NCI-H82 treated with DMSO at 0.1 percent for 48 hours (cell line): ENCODE measurements around the gene RALGDS.

ENCODE experiments used
- DNase-seq: peaks from one replicate; lab custom pipeline; 2025; ENCODE audit not compliant: unreplicated experiment; lab: John Stamatoyannopoulos, UW

Gene RALGDS

DNA sequence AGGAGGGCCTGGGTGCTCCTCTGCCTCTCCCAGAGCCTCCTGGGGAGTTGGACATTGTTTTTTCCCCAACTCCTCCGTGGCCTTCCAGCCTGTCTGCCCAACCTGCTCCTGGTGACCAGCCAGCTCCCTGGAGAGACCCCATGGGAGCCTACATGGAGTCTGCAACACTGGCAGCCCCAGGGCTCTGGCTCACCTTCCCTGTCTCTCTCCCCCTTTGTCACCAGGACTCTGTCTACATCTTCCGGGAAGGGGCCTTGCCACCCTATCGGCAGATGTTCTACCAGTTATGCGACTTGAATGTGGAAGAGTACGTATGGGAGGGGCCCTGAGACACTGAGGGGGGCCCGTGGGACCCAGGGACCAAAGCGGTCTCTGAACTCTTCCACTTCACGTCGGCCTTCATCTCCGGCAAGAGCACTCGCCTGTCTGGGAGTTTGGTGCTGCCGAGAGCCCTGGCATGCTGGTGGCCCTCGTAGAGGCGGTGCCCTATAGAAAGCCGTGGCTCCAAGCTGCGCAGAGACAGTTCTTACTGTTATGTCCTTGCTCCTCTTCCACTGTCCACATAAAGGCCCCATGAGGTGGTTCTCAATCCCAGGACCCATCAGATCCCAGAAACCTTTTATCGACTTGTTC, 65.1 kb downstream of the RALGDS start:
- no peak for DNase-seq

DNA sequence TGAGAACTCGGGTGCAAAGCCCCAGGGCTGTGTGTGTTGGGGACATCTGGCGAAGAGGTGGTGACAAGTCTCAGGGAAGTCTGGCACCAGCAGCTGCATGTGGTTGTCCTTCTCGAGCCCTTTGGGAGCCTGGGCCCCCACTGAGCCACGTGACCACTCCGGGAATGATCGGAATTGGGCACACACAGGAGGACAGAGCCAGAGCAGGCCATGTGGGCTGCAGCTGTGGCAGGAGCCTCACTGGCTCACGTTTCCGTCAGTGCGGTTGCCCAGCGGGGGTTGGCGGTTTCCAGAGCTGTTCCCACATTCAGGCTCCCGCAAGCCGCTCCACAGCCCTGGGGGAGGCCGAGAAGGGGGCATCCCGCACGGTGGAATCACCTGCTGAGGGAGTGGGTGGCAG, 66.1 kb downstream of the RALGDS start:
- DNase-seq = no peak

DNA sequence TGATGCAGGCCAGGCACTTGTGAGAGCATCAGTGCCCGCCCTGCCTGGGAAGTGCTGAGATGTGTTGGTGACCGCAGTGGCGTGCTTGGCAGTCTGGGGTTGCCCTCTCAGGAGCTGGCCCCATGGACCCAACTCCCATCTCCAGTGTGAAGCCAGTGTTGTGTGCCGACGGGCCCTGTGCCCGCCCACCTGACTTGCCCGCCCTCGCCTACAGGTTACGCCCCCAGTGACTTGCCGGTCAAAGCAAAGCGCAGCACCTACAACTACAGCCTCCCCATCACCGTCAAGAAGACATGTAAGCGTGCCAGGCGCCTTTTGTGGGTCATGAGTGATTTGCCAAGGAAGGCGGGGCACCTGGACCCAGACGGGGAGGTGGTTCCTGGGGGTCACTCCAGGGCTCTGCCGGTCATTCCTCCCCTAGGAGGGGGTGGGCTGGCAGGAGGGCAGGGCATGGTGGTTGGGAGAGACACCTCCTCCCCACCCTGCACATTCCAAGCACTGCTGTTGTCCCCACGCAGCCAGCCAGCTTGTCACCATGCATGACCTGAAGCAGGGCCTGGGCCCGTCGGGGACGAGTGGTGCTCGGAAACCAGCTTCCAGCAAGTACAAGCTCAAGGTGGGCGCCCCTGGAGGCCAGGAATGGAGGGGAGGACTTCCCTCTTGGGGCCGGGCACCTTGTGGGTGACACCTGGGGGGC, 66.7 kb downstream of the RALGDS start:
- no peak for DNase-seq

DNA sequence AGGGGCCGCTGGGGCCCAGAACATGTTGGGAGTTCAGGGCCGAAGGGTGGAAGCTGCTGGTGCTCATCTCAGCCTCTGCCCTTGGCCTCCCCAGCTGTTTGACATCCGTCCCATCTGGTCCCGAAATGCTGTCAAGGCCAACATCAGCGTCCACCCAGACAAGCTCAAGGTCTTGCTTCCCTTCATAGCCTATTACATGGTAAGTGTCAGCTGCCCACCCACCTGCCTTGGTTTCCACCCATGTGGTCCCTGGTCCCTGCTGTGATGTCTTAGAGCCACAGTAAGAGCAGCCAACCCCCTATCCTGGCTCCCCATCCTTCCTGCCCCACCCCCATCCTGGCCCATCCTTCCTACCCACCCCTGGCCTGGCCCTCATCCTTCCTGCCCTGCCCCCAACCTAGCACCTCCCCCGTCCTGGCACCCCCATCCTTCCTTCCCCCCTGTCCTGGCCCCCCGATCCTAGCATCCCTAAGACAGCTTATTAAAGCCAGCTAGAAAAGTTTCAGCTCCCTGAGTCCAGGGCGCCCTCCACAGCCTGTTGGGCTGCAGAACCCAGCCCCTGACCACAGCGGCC, 69.0 kb downstream of the RALGDS start:
- no peak for DNase-seq

DNA sequence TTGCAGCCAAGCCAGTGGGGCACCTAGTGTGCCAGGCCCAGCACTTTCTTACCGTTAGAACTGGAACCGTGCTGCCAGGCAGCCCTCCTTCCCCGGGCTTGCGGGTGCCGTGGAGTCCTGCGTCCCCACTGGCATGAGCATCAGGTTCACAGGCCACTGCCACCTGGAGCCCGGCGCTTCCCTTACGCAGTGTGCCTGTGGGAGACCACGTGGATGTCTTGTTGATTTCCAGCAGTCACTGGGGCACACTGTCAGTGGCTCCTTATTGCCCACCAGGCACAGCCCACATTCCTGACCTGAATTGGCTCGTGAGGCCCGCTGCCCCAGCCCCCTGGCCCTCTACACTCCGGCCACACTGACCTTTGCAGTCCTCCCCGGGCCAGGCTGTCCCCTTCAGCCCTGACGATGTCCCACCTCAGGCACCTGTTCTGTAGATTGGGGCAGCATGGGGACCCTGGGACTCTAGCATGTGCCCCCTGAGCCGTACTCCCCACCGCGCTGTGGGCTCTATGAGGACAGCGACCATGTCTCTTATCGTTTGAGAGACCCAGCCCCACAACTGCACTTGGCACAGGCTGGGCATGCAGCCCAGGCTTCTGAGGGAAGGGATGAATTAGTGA, 69.6 kb downstream of the RALGDS start:
- DNase-seq = no peak

DNA sequence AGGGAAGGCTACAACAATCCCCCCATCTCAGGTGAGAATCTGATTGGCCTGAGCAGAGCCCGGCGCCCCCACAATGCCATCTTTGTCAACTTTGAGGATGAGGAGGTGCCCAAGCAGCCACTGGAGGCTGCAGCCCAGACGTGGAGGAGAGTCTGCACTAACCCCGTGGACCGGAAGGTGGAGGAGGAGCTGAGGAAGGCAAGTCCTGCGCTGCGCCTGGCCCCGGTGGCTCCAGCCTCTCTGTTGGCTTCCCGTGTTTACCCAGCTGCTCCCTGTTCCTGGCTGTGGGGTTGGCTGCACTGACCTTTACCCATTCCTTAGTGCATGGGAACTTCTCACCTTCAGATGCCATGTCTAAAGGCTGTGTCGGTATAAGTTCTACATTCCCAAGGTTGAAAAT, 70.3 kb downstream of the RALGDS start:
- DNase-seq = no peak

DNA sequence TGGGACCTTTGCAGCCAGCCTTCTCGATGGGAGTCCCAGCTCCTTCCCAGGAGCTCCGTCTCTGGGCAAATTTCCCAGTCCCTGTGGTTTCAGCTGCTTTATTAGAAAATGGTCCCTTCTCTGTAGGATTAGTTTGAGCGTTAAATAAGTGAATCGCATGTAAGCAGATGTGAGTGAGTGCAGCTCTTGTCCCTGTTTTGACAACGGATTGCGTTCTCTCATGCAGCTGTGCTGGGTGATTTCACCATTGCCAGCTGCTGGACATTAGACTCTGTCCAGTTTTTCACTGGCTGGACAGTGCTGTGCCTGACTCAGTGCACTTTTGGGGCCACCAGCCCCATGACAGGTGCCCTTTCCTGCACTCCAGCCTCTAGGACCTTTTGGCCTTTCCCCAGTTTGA, 70.9 kb downstream of the RALGDS start:
- DNase-seq = no peak

DNA sequence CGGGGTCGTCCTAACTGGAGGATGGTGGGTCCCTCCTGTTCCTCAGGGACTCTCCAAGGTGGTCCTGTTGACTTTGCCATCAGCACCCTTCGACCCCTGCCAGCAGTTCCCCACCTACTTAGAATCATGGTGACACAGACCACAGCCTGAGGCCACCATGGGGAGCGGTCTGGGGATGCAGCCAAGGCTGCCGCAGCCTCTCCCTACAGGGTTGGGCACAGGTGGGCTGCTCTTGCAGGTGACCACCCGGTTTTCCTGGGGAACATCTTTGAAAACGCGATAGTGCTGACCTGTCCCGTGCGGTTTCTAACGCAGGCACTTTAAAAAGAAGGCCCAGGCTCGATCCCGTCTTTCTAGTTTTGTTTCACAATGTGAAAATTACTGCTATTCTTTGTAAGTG, 72.0 kb downstream of the RALGDS start:
- no peak for DNase-seq

DNA sequence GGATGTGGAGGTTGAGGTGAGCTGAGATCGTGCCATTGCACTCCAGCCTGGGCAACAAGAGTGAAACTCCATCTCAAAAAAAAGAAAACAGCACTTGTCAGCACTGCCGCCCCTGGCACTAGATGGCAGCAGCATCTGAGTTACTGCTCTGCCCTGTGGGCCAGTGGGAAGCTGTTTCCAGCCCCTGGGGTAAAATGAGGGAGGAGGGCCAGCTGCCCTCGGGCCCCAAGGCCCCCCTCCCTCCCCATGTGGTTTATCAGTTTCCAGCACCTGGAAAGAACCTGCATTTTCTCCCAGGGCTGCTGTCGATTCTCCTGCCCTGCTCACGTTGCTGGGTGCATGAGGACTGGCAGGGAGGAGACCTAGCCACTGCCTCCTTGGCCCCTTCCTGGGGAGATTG, 72.4 kb downstream of the RALGDS start:
- no peak for DNase-seq
